Measurements from ENCODE around the gene DDX25. TPM values are rescaled to one million over a fixed set of nuclear protein-coding genes. Genes with fewer than 3 reads are reported as not detected.

The DDX25 gene
- total RNA-seq, 1 donor from 2014 or later = 2.3 TPM

DNA sequence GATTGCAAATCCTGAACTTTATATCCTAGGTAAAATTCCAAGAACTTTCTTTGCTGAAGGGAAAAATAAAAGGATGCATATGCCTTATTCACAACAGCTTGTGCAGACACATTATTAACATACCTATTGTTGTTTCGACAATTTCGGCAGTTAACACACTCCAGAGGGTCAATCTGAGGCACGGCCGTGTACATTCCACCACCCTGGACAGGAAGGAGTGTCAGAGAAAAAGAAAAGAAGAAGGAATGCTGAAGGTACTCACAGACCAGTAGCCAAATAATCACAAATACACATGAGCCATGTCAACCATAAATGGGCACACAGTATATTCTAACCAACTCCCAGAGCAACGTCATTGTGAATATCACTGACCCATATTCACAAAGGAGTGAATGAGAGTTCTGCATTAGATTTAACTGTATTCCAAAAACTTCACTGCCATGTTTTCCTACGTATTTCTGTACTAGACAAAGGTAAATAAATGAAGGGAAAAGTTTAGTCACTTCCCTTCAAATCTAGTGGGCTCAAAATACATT lies 73.9 kb downstream of the DDX25 start:
- H3K4me1 Mint-ChIP-seq = peaks cover 44% of the 10 kb centered on the region
- no peaks in the 10 kb centered on the region for H3K36me3 Mint-ChIP-seq (ENCODE audit: low read depth)
- TF ChIP-seq, protein P1, sequence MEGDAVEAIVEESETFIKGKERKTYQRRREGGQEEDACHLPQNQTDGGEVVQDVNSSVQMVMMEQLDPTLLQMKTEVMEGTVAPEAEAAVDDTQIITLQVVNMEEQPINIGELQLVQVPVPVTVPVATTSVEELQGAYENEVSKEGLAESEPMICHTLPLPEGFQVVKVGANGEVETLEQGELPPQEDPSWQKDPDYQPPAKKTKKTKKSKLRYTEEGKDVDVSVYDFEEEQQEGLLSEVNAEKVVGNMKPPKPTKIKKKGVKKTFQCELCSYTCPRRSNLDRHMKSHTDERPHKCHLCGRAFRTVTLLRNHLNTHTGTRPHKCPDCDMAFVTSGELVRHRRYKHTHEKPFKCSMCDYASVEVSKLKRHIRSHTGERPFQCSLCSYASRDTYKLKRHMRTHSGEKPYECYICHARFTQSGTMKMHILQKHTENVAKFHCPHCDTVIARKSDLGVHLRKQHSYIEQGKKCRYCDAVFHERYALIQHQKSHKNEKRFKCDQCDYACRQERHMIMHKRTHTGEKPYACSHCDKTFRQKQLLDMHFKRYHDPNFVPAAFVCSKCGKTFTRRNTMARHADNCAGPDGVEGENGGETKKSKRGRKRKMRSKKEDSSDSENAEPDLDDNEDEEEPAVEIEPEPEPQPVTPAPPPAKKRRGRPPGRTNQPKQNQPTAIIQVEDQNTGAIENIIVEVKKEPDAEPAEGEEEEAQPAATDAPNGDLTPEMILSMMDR (conservative IDR thresholded peaks at IDR 0.05) = no peak
- no peak overlapping the region for H3K4me3 Mint-ChIP-seq
- H3K27ac Mint-ChIP-seq (ENCODE audit: unreplicated experiment) = no peak overlapping the region
- no peak for DNase-seq (ENCODE audit: low read depth, low spot score)
- no peaks in the 10 kb centered on the region for H3K9me3 Mint-ChIP-seq
- H3K27me3 Mint-ChIP-seq (ENCODE audit: low read depth) = no peaks in the 10 kb centered on the region

Other genes starting within 250 kb of the DDX25 start
- gene ACRV1, start 223.7 kb upstream of the DDX25 start, total RNA-seq = 0.73 and 1.2 TPM in 2 replicates
- gene PATE1, start 158.2 kb upstream of the DDX25 start, total RNA-seq = not detected in 2 replicates
- 0.70 TPM in 1 of 2 replicates, not detected in the other for gene PATE2, start 125.7 kb upstream of the DDX25 start, total RNA-seq
- gene PATE3, start 116.4 kb upstream of the DDX25 start, total RNA-seq = not detected in 2 replicates
- not detected in 2 replicates for gene PATE4, start 71.2 kb upstream of the DDX25 start, total RNA-seq
- 7.1 and 7.7 TPM in 2 replicates for gene HYLS1, start 16.8 kb upstream of the DDX25 start, total RNA-seq
- gene PUS3, start 1.3 kb upstream of the DDX25 start, total RNA-seq = 14.9 and 17.4 TPM in 2 replicates
- gene VSIG10L2, start 41.5 kb downstream of the DDX25 start, total RNA-seq = not detected in 2 replicates
- gene CDON, start 158.4 kb downstream of the DDX25 start, total RNA-seq = 21.3 and 22.1 TPM in 2 replicates

Data from neural crest cell (in vitro differentiated cells).